ENCODE results near the gene IL31RA. TPM values are rescaled to one million over a fixed set of nuclear protein-coding genes. Genes with fewer than 3 reads are reported as not detected.

The IL31RA gene
- total RNA-seq, 1 donor from 2014 or later, result 0.17 TPM

- Mint-ChIP-seq H3K27ac (no peak overlapping the region), H3K4me1 (ENCODE audit: low read depth) (no peaks in the 10 kb centered on the region), H3K4me3 (ENCODE audit: low read depth) (no peak overlapping the region), H3K27me3 (no peaks in the 10 kb centered on the region), H3K9me3 (ENCODE audit: low read depth) (peaks cover 14% of the 10 kb centered on the region), H3K36me3 (ENCODE audit: insufficient read depth) (no peaks in the 10 kb centered on the region)
- DNase-seq (ENCODE audit: low spot score, unreplicated experiment), result no peak
- no peak for TF ChIP-seq CTCF (IDR thresholded peaks at IDR 0.05; ENCODE audit: unreplicated experiment)
Observed at GRCh38 chr5:55877655-55878054, 26.5 kb downstream of the IL31RA start.

- peaks cover 12% of the 10 kb centered on the region for H3K9me3 Mint-ChIP-seq (ENCODE audit: low read depth)
Observed at GRCh38 chr5:55880453-55880852, 29.3 kb downstream of the IL31RA start.

GRCh38 chr5:55885359-55885758 lies 34.2 kb downstream of the IL31RA start:
- Mint-ChIP-seq H3K27me3 (no peaks in the 10 kb centered on the region), H3K4me1 (ENCODE audit: low read depth) (no peaks in the 10 kb centered on the region), H3K36me3 (ENCODE audit: insufficient read depth) (no peaks in the 10 kb centered on the region), H3K9me3 (ENCODE audit: low read depth) (no peaks in the 10 kb centered on the region), H3K4me3 (ENCODE audit: low read depth) (no peak overlapping the region), H3K27ac (no peak overlapping the region)
- TF ChIP-seq CTCF (IDR thresholded peaks at IDR 0.05; ENCODE audit: unreplicated experiment), result no peak
- no peak for DNase-seq (ENCODE audit: low spot score, unreplicated experiment)

More at GRCh38 chr5:55880453-55880852, 29.3 kb downstream of the IL31RA start:
- DNase-seq (ENCODE audit: low spot score, unreplicated experiment), result no peak
- Mint-ChIP-seq H3K27me3 (no peaks in the 10 kb centered on the region), H3K4me1 (ENCODE audit: low read depth) (no peaks in the 10 kb centered on the region), H3K4me3 (ENCODE audit: low read depth) (no peak overlapping the region), H3K36me3 (ENCODE audit: insufficient read depth) (no peaks in the 10 kb centered on the region), H3K27ac (no peak overlapping the region)
- no peak for TF ChIP-seq CTCF (IDR thresholded peaks at IDR 0.05; ENCODE audit: unreplicated experiment)

GRCh38 chr5:55888205-55888604 lies 37.0 kb downstream of the IL31RA start:
- Mint-ChIP-seq H3K27me3 (no peaks in the 10 kb centered on the region), H3K27ac (no peak overlapping the region), H3K4me1 (ENCODE audit: low read depth) (no peaks in the 10 kb centered on the region), H3K9me3 (ENCODE audit: low read depth) (no peaks in the 10 kb centered on the region), H3K4me3 (ENCODE audit: low read depth) (no peak overlapping the region), H3K36me3 (ENCODE audit: insufficient read depth) (no peaks in the 10 kb centered on the region)
- DNase-seq (ENCODE audit: low spot score, unreplicated experiment), result no peak
- no peak for TF ChIP-seq CTCF (IDR thresholded peaks at IDR 0.05; ENCODE audit: unreplicated experiment)

- Mint-ChIP-seq H3K4me1 (ENCODE audit: low read depth) (no peaks in the 10 kb centered on the region), H3K9me3 (ENCODE audit: low read depth) (no peaks in the 10 kb centered on the region), H3K36me3 (ENCODE audit: insufficient read depth) (no peaks in the 10 kb centered on the region), H3K27ac (no peak overlapping the region), H3K4me3 (ENCODE audit: low read depth) (no peak overlapping the region), H3K27me3 (peaks cover 2% of the 10 kb centered on the region)
- no peak for TF ChIP-seq CTCF (IDR thresholded peaks at IDR 0.05; ENCODE audit: unreplicated experiment)
- no peak for DNase-seq (ENCODE audit: low spot score, unreplicated experiment)
Observed at GRCh38 chr5:55892479-55892878, 41.3 kb downstream of the IL31RA start.
